Measurements from ENCODE around the gene SPACA6.

- TF ChIP-seq ZNF324 (CRISPR knock-in tag; IDR thresholded peaks at IDR 0.05) = no peak
- no peak for TF ChIP-seq ZNF224 (CRISPR knock-in tag; IDR thresholded peaks at IDR 0.05)
- TF ChIP-seq SP2 (IDR thresholded peaks at IDR 0.05; ENCODE audit: extremely low read depth, low read depth, low read length, poor library complexity, severe bottlenecking) = no peak
- TF ChIP-seq YY1 (IDR thresholded peaks at IDR 0.05; ENCODE audit: borderline replicate concordance in 1 of 3, control insufficient read depth in 1 of 3, extremely low read depth in 1 of 3, insufficient read depth in 3 of 3, insufficient read length in 1 of 3, insufficient replicate concordance in 2 of 3, low read depth in 1 of 3, low read length in 2 of 3) = no peak
- no peak for TF ChIP-seq TAF1 (IDR thresholded peaks at IDR 0.05; ENCODE audit: control insufficient read depth, extremely low read depth, insufficient read depth, low read length, severe bottlenecking)
- TF ChIP-seq CEBPG (CRISPR knock-in tag; IDR thresholded peaks at IDR 0.05) = no peak
- TF ChIP-seq CEBPG (tag; conservative IDR thresholded peaks at IDR 0.05 in 1 of 2, IDR thresholded peaks at IDR 0.05 in 1 of 2) = no peak
Measured at GRCh38 chr19:51727349-51727880, 34.3 kb downstream of the SPACA6 start.
